ENCODE measurements around the gene SLIRP.

Gene SLIRP

GRCh38 chr14:77761205-77761931 lies 53.5 kb downstream of the SLIRP start:
- peaks cover 18% of the 10 kb centered on the region for H3K4me1 ChIP-seq (ENCODE audit: insufficient read depth, low read length)

DNA sequence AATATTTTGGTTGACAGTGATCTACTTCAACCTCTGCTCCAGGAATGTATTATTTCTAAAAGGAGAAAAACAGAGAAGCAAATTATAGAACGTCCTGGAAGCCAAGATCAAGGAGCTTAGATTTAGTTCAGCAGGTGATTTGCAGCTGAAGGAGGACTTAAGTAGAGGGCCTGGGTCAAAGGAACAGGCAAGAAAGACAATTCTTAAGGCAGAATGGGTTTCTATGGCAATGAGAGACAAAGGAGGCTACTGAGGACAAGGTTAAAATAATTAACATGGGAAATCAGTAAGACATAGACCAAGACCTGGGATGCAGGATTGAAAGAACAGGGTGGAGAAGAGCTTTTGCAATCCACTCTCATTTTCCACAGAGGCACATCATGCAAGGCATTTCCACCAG lies 55.4 kb downstream of the SLIRP start:
- peaks cover 18% of the 10 kb centered on the region for H3K4me1 ChIP-seq (ENCODE audit: insufficient read depth, low read length)
- no peaks in the 10 kb centered on the region for H3K9me3 ChIP-seq (ENCODE audit: control insufficient read depth, insufficient read depth, low read length)
- no peaks in the 10 kb centered on the region for H3K36me3 ChIP-seq (ENCODE audit: insufficient read depth, low read length)
- H3K9ac ChIP-seq (ENCODE audit: low read depth, low read length): no peak overlapping the region; the same call in 1 of the 2 replicates

More at GRCh38 chr14:77761205-77761931, 53.5 kb downstream of the SLIRP start:
- Histone ChIP-seq H3K9ac (ENCODE audit: low read depth, low read length) (peak overlapping the region; percentile 99), H3K9me3 (ENCODE audit: control insufficient read depth, insufficient read depth, low read length) (no peaks in the 10 kb centered on the region), H3K36me3 (ENCODE audit: insufficient read depth, low read length) (no peaks in the 10 kb centered on the region; the same call in none of the 2 replicates)

- Histone ChIP-seq H3K9me3 (ENCODE audit: control insufficient read depth, insufficient read depth, low read length) (no peaks in the 10 kb centered on the region), H3K36me3 (ENCODE audit: insufficient read depth, low read length) (no peaks in the 10 kb centered on the region), H3K4me1 (ENCODE audit: insufficient read depth, low read length) (peaks cover 18% of the 10 kb centered on the region), H3K9ac (ENCODE audit: low read depth, low read length) (no peak overlapping the region)
Observed at GRCh38 chr14:77763978-77764377, 56.1 kb downstream of the SLIRP start.

Data from ES-I3 (cell line).